HepG2 (cell line): ENCODE data around the gene WWC2. TPM values are rescaled to one million over a fixed set of nuclear protein-coding genes. Genes with fewer than 3 reads are reported as not detected.

ENCODE experiments used
- ATAC-seq: fragments of 200-7000 bp; cut with Tn5 transposase; 3 replicates; pipeline ENCODE4 v1.9.1; 2020; ENCODE audit warnings: mild to moderate bottlenecking, moderate library complexity
- BruUV-seq: library from RNA; stranded (reverse); fragments of 400-500 nt; replicated peaks from 2 replicates; lab custom pipeline; 2021; lab: Mats Ljungman, UMichigan
- CTCF ChIA-PET: fragments of 300-600 bp; formaldehyde crosslinking; extraction: SDS; loops from one replicate; lab custom pipeline; 2021; ENCODE audit warnings: low total read pairs, inconsistent platforms, low intra/inter-chr PET ratio; lab: Yijun Ruan, JAX
- POLR2A ChIA-PET: fragments of 350-600 bp; sonication (Branson Sonifier 250); formaldehyde crosslinking; loops from one replicate; lab custom pipeline; 2020; ENCODE audit warnings: antibody characterized with exemption, inconsistent platforms; lab: Yijun Ruan, JAX
- DNase-seq: peaks from one replicate; pipeline ENCODE4 v3.0.0-alpha.2; 2015; ENCODE audit warnings: low spot score
- FAIRE-seq: peaks from 3 replicates; lab custom pipeline; 2011; peaks lifted over from hg19 to GRCh38; lab: Jason Lieb, UNC
- H2AFZ ChIP-seq: one replicate; pipeline ENCODE4 v1.6.1; 2011; ENCODE audit warnings: low read length, inconsistent platforms
- H3K27ac ChIP-seq: fragments of 300-600 bp; 3 replicates; pipeline ENCODE4 v1.8.0; 2011; ENCODE audit warnings: mixed run types, mild to moderate bottlenecking, mixed read lengths, low read length, inconsistent platforms; ENCODE audit not compliant: insufficient read depth; ENCODE audit errors: extremely low read length
- H3K27me3 ChIP-seq, 2 experiments: fragments of 200-600 bp in 1 of 2; 2 replicates in 1 of 2; 3 replicates in 1 of 2; pipeline versions ENCODE4 v1.6.0 to v1.8.0; 2011; ENCODE audit warnings: low read length in 2 of 2, mild to moderate bottlenecking in 2 of 2, moderate library complexity in 2 of 2, inconsistent platforms in 1 of 2; ENCODE audit not compliant: insufficient read depth in 2 of 2, control insufficient read depth in 1 of 2
- H3K36me3 ChIP-seq, 2 experiments: fragments of 200-600 bp in 1 of 2; replicated peaks in 1 of 2; 2 replicates in 1 of 2; 3 replicates in 1 of 2; pipeline versions ENCODE4 v1.5.1 to v1.8.0; 2011; ENCODE audit warnings: low read length in 2 of 2, inconsistent platforms in 1 of 2; ENCODE audit not compliant: insufficient read depth in 2 of 2, control insufficient read depth in 1 of 2
- H3K4me1 ChIP-seq: 2 replicates; pipeline ENCODE4 v1.5.1; 2012; ENCODE audit warnings: low read length, inconsistent platforms; ENCODE audit not compliant: insufficient read depth
- H3K4me2 ChIP-seq: 2 replicates; pipeline ENCODE4 v1.6.0; 2011; ENCODE audit warnings: low read depth, low read length, inconsistent platforms
- H3K4me3 ChIP-seq, 3 experiments: fragments of 200-600 bp in 1 of 3; sonication (generic), shearing (Covaris generic) in 1 of 3; replicated peaks in 1 of 3; 2 replicates each; pipeline ENCODE4 v1.5.1; 2011 to 2016; ENCODE audit warnings: low read length in 3 of 3, inconsistent platforms in 2 of 3, low read depth in 2 of 3, mild to moderate bottlenecking in 2 of 3, control low read depth in 1 of 3, mixed read lengths in 1 of 3; ENCODE audit not compliant: insufficient read depth in 1 of 3
- H3K79me2 ChIP-seq: one replicate; pipeline ENCODE4 v1.6.1; 2011; ENCODE audit warnings: low read length, inconsistent platforms; ENCODE audit not compliant: insufficient read depth
- H3K9ac ChIP-seq: 2 replicates; pipeline ENCODE4 v1.6.0; 2011; ENCODE audit warnings: mild to moderate bottlenecking, low read depth, low read length, inconsistent platforms; ENCODE audit not compliant: insufficient read depth
- H3K9me3 ChIP-seq: 2 replicates; pipeline ENCODE4 v1.5.1; 2012; ENCODE audit warnings: mild to moderate bottlenecking, low read length
- H4K20me1 ChIP-seq: 2 replicates; pipeline ENCODE4 v1.6.0; 2011; ENCODE audit warnings: inconsistent platforms, mild to moderate bottlenecking, low read length, moderate library complexity; ENCODE audit not compliant: insufficient read depth
- ATF7 ChIP-seq, 2 experiments: fragments of 450-650 bp in 1 of 2; sonication (generic) in 1 of 2; formaldehyde crosslinking in 1 of 2; IDR thresholded peaks; 2 replicates each; pipeline versions ENCODE4 v1.4.0 to v1.6.1; 2016 to 2020; ENCODE audit warnings: antibody characterized with exemption in 1 of 2, mild to moderate bottlenecking in 1 of 2, missing genetic modification reagents in 1 of 2
- CEBPG ChIP-seq: IDR thresholded peaks from 2 replicates; pipeline ENCODE4 v1.6.1; 2016
- CENPT ChIP-seq: sonication (generic); formaldehyde crosslinking; IDR thresholded peaks from 2 replicates; pipeline ENCODE4 v1.8.0; 2022; ENCODE audit warnings: low read depth, mild to moderate bottlenecking, moderate library complexity, missing genetic modification reagents
- HMGXB3 ChIP-seq: sonication (generic); formaldehyde crosslinking; IDR thresholded peaks from 2 replicates; pipeline ENCODE4 v1.4.0; 2020; ENCODE audit warnings: missing genetic modification reagents, borderline replicate concordance
- HOXA3 ChIP-seq: sonication (generic); formaldehyde crosslinking; IDR thresholded peaks from 2 replicates; pipeline ENCODE4 v1.5.0; 2020; ENCODE audit warnings: missing genetic modification reagents
- MAZ ChIP-seq, 2 experiments: sonication (generic) in 1 of 2; formaldehyde crosslinking in 1 of 2; IDR thresholded peaks; 2 replicates each; pipeline versions ENCODE4 v1.5.0 to v1.6.1; 2012 to 2020; ENCODE audit warnings: low read depth in 2 of 2, mild to moderate bottlenecking in 2 of 2, borderline replicate concordance in 1 of 2, improper control_type of control experiment in 1 of 2, low read length in 1 of 2, missing genetic modification reagents in 1 of 2, moderate library complexity in 1 of 2
- NFE2L1 ChIP-seq: sonication (generic); formaldehyde crosslinking; IDR thresholded peaks from 2 replicates; pipeline ENCODE4 v1.4.0; 2020; ENCODE audit warnings: missing genetic modification reagents, mild to moderate bottlenecking, borderline replicate concordance
- RNF2 ChIP-seq: fragments of 450-650 bp; conservative IDR thresholded peaks from 2 replicates; pipeline ENCODE4 v1.6.1; 2016; ENCODE audit warnings: low read depth
- SRF ChIP-seq: IDR thresholded peaks from 2 replicates; pipeline ENCODE4 v1.6.1; 2011; ENCODE audit warnings: mild to moderate bottlenecking, low read depth, low read length, moderate library complexity
- TARDBP ChIP-seq: sonication (generic); formaldehyde crosslinking; IDR thresholded peaks from 2 replicates; pipeline ENCODE4 v1.8.0; 2022; ENCODE audit warnings: mild to moderate bottlenecking, missing genetic modification reagents
- ZBTB38 ChIP-seq: sonication (generic); formaldehyde crosslinking; IDR thresholded peaks from 2 replicates; pipeline ENCODE4 v1.5.1; 2020; ENCODE audit warnings: mild to moderate bottlenecking, missing genetic modification reagents
- ZNF296 ChIP-seq: sonication (generic); formaldehyde crosslinking; conservative IDR thresholded peaks from 2 replicates; pipeline ENCODE4 v1.5.0; 2020; ENCODE audit warnings: mild to moderate bottlenecking, missing genetic modification reagents
- ZNF350 ChIP-seq: sonication (generic); formaldehyde crosslinking; IDR thresholded peaks from 2 replicates; pipeline ENCODE4 v1.4.0; 2020; ENCODE audit warnings: mild to moderate bottlenecking, low read depth, missing genetic modification reagents, borderline replicate concordance
- ZNF674 ChIP-seq: sonication (generic); formaldehyde crosslinking; IDR thresholded peaks from 2 replicates; pipeline ENCODE4 v1.5.0; 2020; ENCODE audit warnings: low read depth, mild to moderate bottlenecking, missing genetic modification reagents
- WGBS: methylation state at CpG from one replicate; pipeline ENCODE4 v1.1.6; 2017; ENCODE audit warnings: low lambda C conversion rate; 5-methylcytosine and 5-hydroxymethylcytosine counted together
- in situ Hi-C: cut with HindIII; loops from 2 replicates; pipeline ENCODE4 v1.10.0; 2017; ENCODE audit warnings: low pct_unique_long_range_greater_than_20kb; ENCODE audit not compliant: extremely low pct_ligation_motif_present
- intact Hi-C: fragments of 100-400 bp; cut with micrococcal nuclease; formaldehyde crosslinking; loops from one replicate; pipeline ENCODE4 v1.10.0; 2022; ENCODE audit not compliant: unreplicated experiment
- polyA plus RNA-seq, 8 experiments: library from polyadenylated mRNA; depleted of rRNA in 3 of 8; stranded (reverse) in 7 of 8; unstranded in 1 of 8; fragments of >200 nt; fragmentation: Illumina TruSeq in 4 of 8; extraction: Trizol in 4 of 8; gene quantifications; 2 replicates each; pipeline versions ENCODE4 v1.2.1 to v1.2.3, GENCODE V29; 2011 to 2016; ENCODE audit warnings: low read depth in 4 of 8, missing spikeins in 1 of 8, mixed read lengths in 1 of 8; ENCODE audit not compliant: insufficient read depth in 1 of 8
- total RNA-seq, 5 experiments: library from RNA; depleted of rRNA; stranded (reverse); fragments of >200 nt; fragmentation: Illumina TruSeq; extraction: Trizol; gene quantifications; 2 replicates each; pipeline ENCODE4 v1.2.3, GENCODE V29; 2016; ENCODE audit warnings: low read depth in 1 of 5
- TF ChIP-seq, protein P1 (sequence below): sonication (generic); formaldehyde crosslinking; IDR thresholded peaks from 2 replicates; pipeline ENCODE4 v1.4.0; 2020; ENCODE audit warnings: missing genetic modification reagents, low read depth, mild to moderate bottlenecking, borderline replicate concordance

The WWC2 gene
- total and polyA plus RNA-seq, 2 of the 13 experiments (the other 11 are each of a cell fraction or from before 2014, with no cell fraction given) = 40.0 to 50.1 TPM

DNA sequence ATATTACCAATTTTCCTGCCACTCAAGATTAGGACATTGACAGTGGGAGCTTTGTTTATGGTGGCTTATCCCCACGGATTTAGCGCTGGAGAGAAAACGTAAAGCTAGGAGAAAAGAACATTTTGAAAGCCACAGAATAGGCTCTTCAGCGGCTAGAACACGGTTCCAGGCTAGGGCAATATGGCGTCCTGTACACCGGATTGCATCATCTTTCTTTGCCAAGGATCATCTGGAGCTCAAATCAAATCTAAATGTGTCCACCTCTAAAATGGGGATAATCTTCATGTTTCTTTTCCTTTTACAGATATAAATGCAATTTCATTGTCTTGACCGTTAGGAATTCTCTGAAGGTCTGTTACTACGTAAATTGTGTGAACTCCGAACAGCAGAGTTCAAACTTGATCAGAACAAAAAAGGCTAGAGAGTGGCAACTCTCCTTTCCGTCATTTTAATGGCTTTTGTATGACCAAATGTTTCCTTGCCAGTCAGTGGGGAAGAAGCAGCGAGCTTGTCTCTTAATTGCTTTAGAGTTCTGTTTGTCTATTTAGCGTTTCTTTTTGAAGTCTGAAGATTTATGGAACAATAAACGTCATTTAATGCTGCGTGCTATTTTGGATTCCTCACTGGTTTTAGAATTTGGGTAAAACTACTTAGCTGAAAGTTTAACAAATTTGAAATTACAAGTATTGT is 2.6 kb upstream of the WWC2 start (continued):
- no peak for TF ChIP-seq CENPT (CRISPR knock-in tag)
- TF ChIP-seq SRF = no peak
- peak; percentile 42; the same call in 1 of the 2 replicates for TF ChIP-seq ATF7 (IDR thresholded peaks at IDR 0.05)
- TF ChIP-seq ATF7 (CRISPR knock-in tag; IDR thresholded peaks at IDR 0.05) = no peak
- TF ChIP-seq CEBPG (CRISPR knock-in tag) = peak; percentile 75
- TF ChIP-seq, protein P1, sequence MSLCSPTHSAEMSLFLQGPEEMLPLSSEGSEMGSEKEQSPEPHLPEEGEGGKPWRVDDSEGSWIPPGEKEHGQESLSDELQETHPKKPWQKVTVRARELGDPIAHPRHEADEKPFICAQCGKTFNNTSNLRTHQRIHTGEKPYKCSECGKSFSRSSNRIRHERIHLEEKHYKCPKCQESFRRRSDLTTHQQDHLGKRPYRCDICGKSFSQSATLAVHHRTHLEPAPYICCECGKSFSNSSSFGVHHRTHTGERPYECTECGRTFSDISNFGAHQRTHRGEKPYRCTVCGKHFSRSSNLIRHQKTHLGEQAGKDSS (CRISPR knock-in tag) = no peak
- TF ChIP-seq, all 625 proteins: peak for 5

GRCh38 chr4:183097231-183098018 is 1.6 kb upstream of the WWC2 start:
- Histone ChIP-seq H3K36me3 (0 out of 5 replicates have a peak, but pooled peaks cover 0 to under 1% of the 10 kb centered on the region in 2 experiments), H3K4me1 (peaks cover 58% of the 10 kb centered on the region), H3K27me3 (no peaks in the 10 kb centered on the region; a peak in 1 of 5 replicates), H3K9ac (peak overlapping the region; percentile 99), H4K20me1 (peaks cover 24% of the 10 kb centered on the region), H3K79me2 (peaks cover 47% of the 10 kb centered on the region), H3K27ac (peak overlapping the region; percentile 99), H2AFZ (no peak overlapping the region), H3K9me3 (no peaks in the 10 kb centered on the region), H3K4me2 (peak overlapping the region; percentile 79), H3K4me3 (peak overlapping the region; percentile 90 to 97 (median 91))
- FAIRE-seq (no peak), DNase-seq (no peak), ATAC-seq (no peak; the same call in 2 of the 3 replicates)
- WGBS = 71% methylated on average over 43 of the region's 43 CpGs
- TSS peak; percentile 77 for BruUV-seq
- in situ Hi-C loops = no loop called here
- POLR2A ChIA-PET = interaction anchor here (1.0 to 4.4 kb wide), 11 partner anchors 10 to 346 kb away, joined by 3 to 78 read pairs (median 9); no protein-coding TSS in a partner anchor
- intact Hi-C loops = loop anchor here (2.0 kb wide), 1 partner anchor 17 kb away; no protein-coding TSS in a partner anchor
- CTCF ChIA-PET = no interaction called here
- TF ChIP-seq MAZ (IDR thresholded peaks at IDR 0.05; ENCODE audit: borderline replicate concordance, low read depth, low read length) (no peak), MAZ (CRISPR knock-in tag; IDR thresholded peaks at IDR 0.05; ENCODE audit: low read depth) (peak; percentile 42), HOXA3 (peak; percentile 59), ZNF674 (CRISPR knock-in tag) (peak; percentile 37; the same call in 1 of the 2 replicates), ZNF296 (no peak), HMGXB3 (0 out of 2 replicates have a peak, but pooled peaks have one; percentile 31), ZBTB38 (peak; percentile 100), RNF2 (0 out of 2 replicates have a peak, but pooled peaks have one; percentile 46), TARDBP (CRISPR knock-in tag) (peak; percentile 16; the same call in 1 of the 2 replicates), ZNF350 (CRISPR knock-in tag) (peak; percentile 54; the same call in 1 of the 2 replicates), NFE2L1 (CRISPR knock-in tag) (peak; percentile 73; the same call in 1 of the 2 replicates)
